Kasumi-1 (cell line): ENCODE data around the gene PNPLA7.
A peak's percentile ranks its signal among the peaks of the same experiment; 100 is the strongest.

Experiments used
- DNase-seq, 2 experiments: peaks; one replicate each; lab custom pipeline; 2025; lab: John Stamatoyannopoulos, UW

The PNPLA7 gene

DNA sequence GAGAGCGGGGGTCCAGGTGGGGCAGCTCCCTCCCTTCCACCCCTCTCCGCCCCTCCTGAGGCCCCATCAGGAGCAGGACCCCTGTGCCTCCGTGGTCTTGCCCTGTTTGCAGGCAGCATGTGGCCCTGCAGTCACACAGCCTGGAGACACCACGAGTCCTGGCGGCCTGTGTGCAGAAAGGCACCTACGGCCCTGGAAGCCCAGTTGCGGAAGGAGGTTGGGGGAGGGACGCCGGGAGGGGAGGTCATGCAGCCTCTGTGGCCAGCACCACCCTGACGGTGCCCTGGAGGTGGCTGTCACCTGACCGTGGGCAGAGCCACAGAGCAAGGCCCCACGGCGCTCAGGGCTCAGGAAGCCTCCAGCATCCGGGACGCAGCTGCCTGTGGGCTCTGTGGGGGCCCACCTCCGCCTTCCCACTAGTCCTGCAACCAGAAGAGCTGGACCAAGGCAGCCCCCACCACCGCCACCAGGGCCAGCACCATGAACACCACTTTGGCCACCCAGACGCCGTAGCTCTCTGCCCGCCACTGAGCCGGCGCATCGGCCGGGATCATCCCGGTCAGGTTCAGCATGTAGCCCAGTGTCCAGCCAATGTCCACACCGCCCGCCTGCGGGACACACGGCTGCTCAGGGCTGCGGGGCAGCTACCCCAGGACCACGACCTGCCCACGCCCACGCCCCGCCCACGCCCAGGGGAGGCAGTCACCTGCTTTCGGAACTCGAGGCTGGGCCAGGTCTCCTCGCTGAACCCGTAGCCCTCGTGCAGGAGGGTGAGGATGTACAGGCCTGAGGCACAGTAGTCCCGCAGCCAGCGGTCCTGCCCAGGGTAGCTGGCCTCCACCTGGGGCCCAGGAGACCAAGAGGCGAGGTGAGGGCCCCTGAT is 115.5 kb downstream of the PNPLA7 start:
- no peak for DNase-seq

DNA sequence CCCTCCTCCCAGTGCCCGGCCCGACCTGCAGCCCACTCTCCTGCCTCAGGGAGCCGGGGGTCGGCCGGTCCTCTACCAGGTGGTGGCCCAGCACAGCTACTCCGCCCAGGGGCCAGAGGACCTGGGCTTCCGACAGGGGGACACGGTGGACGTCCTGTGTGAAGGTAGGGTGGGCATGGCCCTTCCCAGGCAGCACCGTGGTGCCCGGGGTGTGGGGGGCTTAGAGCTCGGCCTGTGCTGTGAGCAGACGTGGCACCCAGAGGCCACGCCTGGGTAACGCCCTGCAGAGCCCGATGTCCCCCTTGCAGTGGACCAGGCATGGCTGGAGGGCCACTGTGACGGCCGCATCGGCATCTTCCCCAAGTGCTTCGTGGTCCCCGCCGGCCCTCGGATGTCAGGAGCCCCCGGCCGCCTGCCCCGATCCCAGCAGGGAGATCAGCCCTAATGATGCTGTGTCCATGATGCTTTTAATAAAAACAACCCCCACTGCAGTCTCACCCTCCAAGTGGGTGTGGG is 116.2 kb downstream of the PNPLA7 start:
- DNase-seq = no peak

- no peak for DNase-seq
These were observed 116.8 kb downstream of the PNPLA7 start for GRCh38 chr9:137433349-137433915.

- no peak for DNase-seq
These were observed 117.4 kb downstream of the PNPLA7 start for GRCh38 chr9:137432687-137433348.

DNA sequence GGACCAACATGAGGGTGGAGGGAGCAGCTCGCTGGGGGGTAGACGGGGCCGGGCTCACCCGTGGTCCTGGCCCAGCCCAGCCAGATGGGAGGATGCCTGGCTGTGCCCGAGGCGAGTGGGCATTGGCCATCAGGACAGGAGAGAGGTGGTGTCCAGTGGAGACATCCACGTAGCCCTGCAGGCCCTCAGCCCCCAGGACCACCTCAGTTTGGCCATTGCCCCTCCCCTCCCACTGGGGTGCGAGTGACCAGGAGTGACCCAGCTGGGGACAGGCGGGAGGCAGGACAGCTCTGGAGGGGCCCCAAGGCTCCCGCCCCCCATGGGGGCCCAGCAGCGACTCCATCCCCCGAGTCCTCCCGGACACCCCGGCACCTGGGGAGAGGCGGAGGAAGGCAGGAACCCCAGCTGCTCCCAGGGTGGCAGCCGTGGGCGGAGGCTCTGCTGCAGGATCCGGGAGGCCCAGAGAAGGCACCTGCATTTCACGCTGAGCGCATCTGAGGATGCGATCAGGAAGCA is 118.7 kb downstream of the PNPLA7 start:
- DNase-seq = no peak

DNA sequence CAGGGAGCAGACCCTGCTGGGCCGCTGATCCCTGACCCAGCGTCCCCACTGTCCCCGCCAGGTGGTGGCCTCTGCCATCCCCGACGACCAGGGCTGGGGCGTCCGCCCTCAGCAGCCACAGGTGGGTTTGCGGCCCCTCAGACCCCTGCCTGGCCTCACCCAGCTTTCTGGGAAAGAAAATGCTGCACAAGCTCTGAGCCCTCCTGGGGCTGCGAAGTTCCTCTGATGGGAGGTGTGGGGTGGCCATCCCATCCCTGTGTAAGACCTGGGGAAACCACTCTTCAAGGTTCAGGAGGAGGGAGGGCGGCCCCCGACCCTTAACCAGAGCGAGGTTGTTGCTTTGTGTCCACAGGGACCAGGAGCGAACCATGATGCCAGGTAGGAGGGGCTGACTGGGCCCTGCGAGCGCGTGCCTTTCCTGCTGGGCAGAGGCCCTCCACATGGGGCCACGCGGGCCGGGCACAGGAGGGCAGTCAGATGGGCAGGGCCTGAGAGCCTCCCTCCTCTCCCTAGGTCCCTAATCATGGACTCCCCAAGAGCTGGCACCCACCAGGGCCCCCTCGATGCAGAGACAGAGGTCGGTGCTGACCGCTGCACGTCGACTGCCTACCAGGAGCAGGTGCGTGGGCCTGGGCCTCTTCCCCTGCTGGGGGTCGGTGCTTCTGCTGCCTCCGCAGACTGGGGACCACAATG is 119.3 kb downstream of the PNPLA7 start:
- DNase-seq = no peak

DNA sequence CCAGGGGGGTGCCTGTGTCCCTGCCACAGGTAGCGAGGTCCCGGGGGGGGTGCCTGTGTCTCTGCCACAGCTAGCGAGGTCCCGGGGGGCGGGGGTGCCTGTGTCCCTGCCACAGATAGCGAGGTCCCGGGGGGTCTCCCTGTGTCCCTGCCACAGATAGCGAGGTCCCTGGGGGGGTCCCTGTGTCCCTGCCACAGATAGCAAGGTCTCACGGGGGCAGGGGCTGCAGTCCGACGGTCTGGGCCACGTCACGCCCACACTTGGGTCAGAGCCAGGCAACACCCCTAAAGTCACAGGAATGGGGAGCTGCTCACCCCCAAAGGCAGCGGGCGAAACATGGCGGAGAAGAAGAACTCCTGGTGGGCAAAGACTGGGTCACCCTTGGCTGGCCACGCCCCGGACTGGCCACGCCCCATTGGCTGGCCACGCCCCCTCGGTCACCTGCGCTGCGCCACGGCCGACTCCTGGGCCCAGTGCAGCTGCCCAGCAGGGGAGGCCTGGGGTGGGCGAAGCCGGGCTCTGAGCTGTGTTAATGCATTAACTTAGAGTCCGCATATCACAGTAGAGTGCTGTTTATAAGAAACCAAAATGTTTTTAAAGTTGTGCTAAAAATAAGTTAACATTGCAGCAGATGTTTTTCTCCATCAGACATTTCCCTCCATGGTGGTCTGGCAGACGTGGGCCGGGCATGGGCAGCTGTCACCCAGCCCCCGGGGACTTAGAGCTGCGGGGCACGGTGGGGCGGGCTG is 120.1 kb downstream of the PNPLA7 start:
- no peak for DNase-seq

GRCh38 chr9:137429546-137429890 is 120.7 kb downstream of the PNPLA7 start:
- DNase-seq = no peak

DNA sequence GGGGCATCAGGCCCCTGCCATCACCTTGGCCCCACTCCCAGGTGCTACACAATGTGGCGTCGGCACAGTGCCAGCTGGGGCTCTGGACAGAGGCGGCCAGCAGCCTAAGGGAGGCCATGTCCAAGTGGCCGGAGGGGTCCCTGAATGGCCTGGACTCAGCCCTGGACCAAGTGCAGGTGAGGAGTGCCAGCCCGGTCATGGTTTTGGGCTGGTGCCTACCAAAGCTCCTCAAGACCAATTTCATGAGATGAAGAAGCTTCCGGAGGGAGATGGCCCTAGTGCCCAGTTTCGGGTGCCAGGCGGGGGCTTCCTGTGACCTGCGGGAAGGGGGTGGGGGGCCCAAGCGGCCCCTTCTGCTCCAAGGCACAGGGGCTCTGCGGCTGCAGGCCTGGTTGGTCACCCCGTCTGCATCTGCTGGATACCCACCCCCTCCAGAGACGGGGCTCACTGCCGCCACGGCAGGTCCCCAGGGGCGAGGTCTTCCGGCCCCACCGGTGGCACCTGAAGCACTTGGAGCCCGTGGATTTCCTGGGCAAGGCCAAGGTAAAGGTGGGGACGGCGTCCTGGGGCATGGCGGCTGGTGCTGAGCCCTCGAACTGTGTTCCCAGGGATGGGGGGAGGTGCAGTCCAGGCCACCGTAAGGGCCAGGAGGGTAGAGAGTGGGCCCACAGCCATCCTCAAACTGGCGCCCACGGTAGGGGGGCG is 121.2 kb downstream of the PNPLA7 start:
- no peak for DNase-seq

DNA sequence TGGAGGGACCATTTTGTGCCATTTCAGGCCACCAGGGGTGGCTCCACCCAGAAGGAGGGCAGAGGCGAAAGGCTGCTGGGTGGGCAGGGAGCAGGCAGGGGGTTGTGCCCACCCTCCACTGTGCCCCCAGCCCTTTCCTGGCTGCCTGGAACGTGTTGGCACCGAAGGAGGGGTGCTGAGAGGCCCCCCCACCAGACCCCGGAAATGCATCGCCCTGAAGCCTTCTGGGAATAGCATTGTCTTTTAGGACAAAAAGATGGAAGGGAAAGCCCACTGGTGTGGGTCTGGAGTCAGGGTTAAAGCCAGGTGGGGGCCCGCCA is 121.9 kb downstream of the PNPLA7 start:
- DNase-seq = no peak

GRCh38 chr9:137427454-137428310 is 122.5 kb downstream of the PNPLA7 start:
- DNase-seq = no peak

- DNase-seq = no peak
These were observed 124.1 kb downstream of the PNPLA7 start for GRCh38 chr9:137426018-137426681.

GRCh38 chr9:137423514-137424291 is 126.5 kb downstream of the PNPLA7 start:
- no peak for DNase-seq

DNA sequence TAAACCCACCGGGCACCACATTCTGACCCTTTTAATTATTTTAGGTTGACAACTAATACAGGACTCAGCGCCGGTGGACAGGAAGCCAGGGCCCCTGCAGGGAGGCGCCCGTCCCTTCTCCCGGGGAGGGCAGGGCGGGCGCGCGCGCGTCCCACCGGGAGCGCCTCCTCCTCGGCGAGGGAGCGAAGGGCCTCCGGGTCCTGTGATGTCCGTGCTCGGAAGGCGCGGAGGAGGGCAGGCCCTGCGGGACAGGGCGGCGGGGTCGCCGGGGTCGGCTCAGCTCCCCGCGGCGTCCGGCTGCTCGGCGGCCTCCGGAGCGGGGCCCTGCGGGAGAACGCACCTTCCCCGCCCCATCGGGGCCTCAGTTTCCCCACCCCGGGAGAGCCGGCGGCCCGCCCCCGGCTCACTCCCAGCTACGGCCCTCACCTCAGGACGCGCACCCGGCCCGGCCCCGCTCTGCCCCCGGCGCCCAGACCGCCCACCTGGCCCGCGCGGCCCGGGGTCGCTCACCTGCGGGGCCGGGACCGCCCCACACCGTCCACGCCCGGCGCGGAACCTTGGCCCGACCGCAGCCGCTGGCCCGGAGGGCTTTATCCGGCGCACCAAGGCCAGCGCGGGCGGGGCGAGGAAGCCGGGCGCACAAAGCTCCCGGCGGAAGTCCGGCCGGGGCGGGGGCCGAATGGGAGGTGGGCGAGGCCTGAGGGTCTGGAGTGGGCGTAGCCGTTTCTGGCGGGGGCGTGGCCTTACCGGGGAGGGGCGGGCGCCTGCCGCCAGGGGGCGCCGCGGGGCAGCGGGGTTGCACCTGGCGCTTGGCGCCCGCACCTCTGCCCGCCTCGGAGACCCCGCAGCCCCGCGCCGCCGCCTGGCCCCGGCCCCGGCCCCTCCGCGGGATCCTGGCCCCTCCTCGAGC is 127.3 kb downstream of the PNPLA7 start, which contains the start of the genes EXD3 and NOXA1:
Gene EXD3, minus strand, starts transcription at position 559 of the 910 bp plus-strand sequence. CDS start 27,805 bp downstream, outside the sequence.
Gene NOXA1, plus strand, starts transcription at position 790 of the 910 bp plus-strand sequence. CDS start 137 bp downstream, outside the sequence.
- peak; percentile 79 to 85 for DNase-seq

GRCh38 chr9:137421838-137422603 is 128.2 kb downstream of the PNPLA7 start:
- DNase-seq = no peak
